ENCODE measurements around the gene THNSL1. TPM values are rescaled to one million over a fixed set of nuclear protein-coding genes. Genes with fewer than 3 reads are reported as not detected.

Gene THNSL1
- total RNA-seq, 2 experiments from 2014 or later, result 5.5 to 8.3 TPM

DNA sequence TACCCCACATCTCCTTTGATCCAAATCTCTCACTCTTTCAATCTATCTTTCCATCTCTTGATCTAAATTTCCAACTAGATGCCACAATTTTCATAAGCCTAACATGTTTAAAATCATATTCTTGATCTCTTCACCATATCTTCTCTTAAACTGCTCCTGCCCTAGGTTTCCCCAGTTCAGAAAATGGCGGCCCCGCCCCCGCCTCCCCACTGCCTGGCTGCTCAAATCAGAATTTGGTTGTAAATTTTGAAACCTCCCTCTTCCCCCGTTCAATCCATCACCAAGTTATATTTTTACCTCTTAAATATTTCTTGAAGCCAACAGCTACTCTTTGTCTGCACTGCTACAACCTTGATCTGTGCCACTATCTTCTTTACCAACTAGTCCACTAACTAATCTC is 36.7 kb upstream of the THNSL1 start:
- no peak overlapping the region for H3K4me3 ChIP-seq (ENCODE audit: low read depth, low read length, poor library complexity, severe bottlenecking)
- H3K4me2 ChIP-seq (ENCODE audit: low read length), result no peak overlapping the region
- no peak overlapping the region for H2AFZ ChIP-seq (ENCODE audit: low read length)
- no peaks in the 10 kb centered on the region for H3K36me3 ChIP-seq (ENCODE audit: insufficient read depth, low read length)
- ChIA-PET POLR2A (no interaction called here), CTCF (ENCODE audit: unreplicated experiment) (no interaction called here)
- H4K20me1 ChIP-seq (ENCODE audit: insufficient read depth, low read length), result no peaks in the 10 kb centered on the region
- no peak overlapping the region for H3K27ac ChIP-seq (ENCODE audit: low read depth, low read length, poor library complexity, severe bottlenecking)
- no peak for DNase-seq (ENCODE audit: low spot score)
- no peaks in the 10 kb centered on the region for H3K9me2 ChIP-seq (ENCODE audit: insufficient read depth, low read length)
- no TSS peak for BruUV-seq (replicated peaks)
- intact Hi-C loops (cut with micrococcal nuclease; ENCODE audit: unreplicated experiment), result no loop called here
- H3K4me1 ChIP-seq (ENCODE audit: insufficient read depth, low read length, poor library complexity, severe bottlenecking), result no peaks in the 10 kb centered on the region
- no peaks in the 10 kb centered on the region for H3K79me2 ChIP-seq (ENCODE audit: insufficient read depth, low read depth, low read length)
- TF ChIP-seq CTCF (conservative IDR thresholded peaks at IDR 0.05; ENCODE audit: low read length), result no peak
- no peak for TF ChIP-seq EZH2phosphoT487 (IDR thresholded peaks at IDR 0.05; ENCODE audit: borderline replicate concordance, low read depth, low read length)
- H3K9me3 ChIP-seq (ENCODE audit: low read length), result no peaks in the 10 kb centered on the region

GRCh38 chr10:24981161-24981710 is 35.2 kb upstream of the THNSL1 start:
- Histone ChIP-seq H3K4me3 (ENCODE audit: low read depth, low read length, poor library complexity, severe bottlenecking) (no peak overlapping the region), H3K9me2 (ENCODE audit: insufficient read depth, low read length) (no peaks in the 10 kb centered on the region), H3K4me2 (ENCODE audit: low read length) (no peak overlapping the region), H3K27ac (ENCODE audit: low read depth, low read length, poor library complexity, severe bottlenecking) (no peak overlapping the region), H4K20me1 (ENCODE audit: insufficient read depth, low read length) (no peaks in the 10 kb centered on the region), H2AFZ (ENCODE audit: low read length) (no peak overlapping the region), H3K9me3 (ENCODE audit: low read length) (no peaks in the 10 kb centered on the region), H3K79me2 (ENCODE audit: insufficient read depth, low read depth, low read length) (no peaks in the 10 kb centered on the region), H3K36me3 (ENCODE audit: insufficient read depth, low read length) (no peaks in the 10 kb centered on the region), H3K4me1 (ENCODE audit: insufficient read depth, low read length, poor library complexity, severe bottlenecking) (no peaks in the 10 kb centered on the region)
- no peak for DNase-seq (ENCODE audit: low spot score)
- ChIA-PET POLR2A (interaction anchor here (0.7 to 1.4 kb wide), 2 partner anchors 14 to 46 kb away, joined by 3 read pairs; no protein-coding TSS in a partner anchor), CTCF (ENCODE audit: unreplicated experiment) (no interaction called here)
- intact Hi-C loops (cut with micrococcal nuclease; ENCODE audit: unreplicated experiment), result no loop called here
- TF ChIP-seq EZH2phosphoT487 (IDR thresholded peaks at IDR 0.05; ENCODE audit: borderline replicate concordance, low read depth, low read length) (no peak), CTCF (conservative IDR thresholded peaks at IDR 0.05; ENCODE audit: low read length) (no peak)
- BruUV-seq (replicated peaks), result no TSS peak

- no peak overlapping the region for H3K4me3 ChIP-seq (ENCODE audit: low read depth, low read length, poor library complexity, severe bottlenecking)
- no peak for DNase-seq (ENCODE audit: low spot score)
- ChIA-PET CTCF (ENCODE audit: unreplicated experiment) (no interaction called here), POLR2A (interaction anchor here (0.9 to 1.4 kb wide), 3 partner anchors 10 to 651 kb away, joined by 3 read pairs; no protein-coding TSS in a partner anchor)
- BruUV-seq (replicated peaks), result no TSS peak
- H3K36me3 ChIP-seq (ENCODE audit: insufficient read depth, low read length), result no peaks in the 10 kb centered on the region
- no peak overlapping the region for H3K27ac ChIP-seq (ENCODE audit: low read depth, low read length, poor library complexity, severe bottlenecking)
- no peak overlapping the region for H2AFZ ChIP-seq (ENCODE audit: low read length)
- no peaks in the 10 kb centered on the region for H3K4me1 ChIP-seq (ENCODE audit: insufficient read depth, low read length, poor library complexity, severe bottlenecking)
- intact Hi-C loops (cut with micrococcal nuclease; ENCODE audit: unreplicated experiment), result no loop called here
- no peaks in the 10 kb centered on the region for H3K9me3 ChIP-seq (ENCODE audit: low read length)
- H3K79me2 ChIP-seq (ENCODE audit: insufficient read depth, low read depth, low read length), result no peaks in the 10 kb centered on the region
- H4K20me1 ChIP-seq (ENCODE audit: insufficient read depth, low read length), result no peaks in the 10 kb centered on the region
- TF ChIP-seq EZH2phosphoT487 (IDR thresholded peaks at IDR 0.05; ENCODE audit: borderline replicate concordance, low read depth, low read length), result no peak
- TF ChIP-seq CTCF (conservative IDR thresholded peaks at IDR 0.05; ENCODE audit: low read length), result no peak
- no peak overlapping the region for H3K4me2 ChIP-seq (ENCODE audit: low read length)
- no peaks in the 10 kb centered on the region for H3K9me2 ChIP-seq (ENCODE audit: insufficient read depth, low read length)
Observed at GRCh38 chr10:24982319-24983112, 33.9 kb upstream of the THNSL1 start.

All from OCI-LY7 (cell line).